ENCODE results near the gene ALDH3B2.
"Not testable (repeated sequence)": the region's sequence is repeated elsewhere in the genome, so short reads cannot be mapped to it uniquely, and the experiment has no call there.

Gene ALDH3B2

GRCh38 chr11:67662142-67662834 is 12.1 kb downstream of the ALDH3B2 start:
- no peak for DNase-seq (ENCODE audit: low read depth in 2 of 2)

GRCh38 chr11:67660752-67661151 is 13.7 kb downstream of the ALDH3B2 start:
- not testable (repeated sequence) for DNase-seq (ENCODE audit: low read depth in 2 of 2)

- DNase-seq (ENCODE audit: low read depth in 2 of 2): not testable (repeated sequence)
Measured at GRCh38 chr11:67659651-67660165, 14.7 kb downstream of the ALDH3B2 start.

GRCh38 chr11:67657300-67657699 is 17.1 kb downstream of the ALDH3B2 start:
- DNase-seq (ENCODE audit: low read depth in 2 of 2): no peak

- DNase-seq (ENCODE audit: low read depth in 2 of 2): no peak
Measured at GRCh38 chr11:67656278-67656922, 18.0 kb downstream of the ALDH3B2 start.

GRCh38 chr11:67654225-67654624 is 20.2 kb downstream of the ALDH3B2 start:
- DNase-seq (ENCODE audit: low read depth in 2 of 2): no peak

- no peak for DNase-seq (ENCODE audit: low read depth in 2 of 2)
Measured at GRCh38 chr11:67652965-67653845, 21.2 kb downstream of the ALDH3B2 start.

- no peak for DNase-seq (ENCODE audit: low read depth in 2 of 2)
Measured at GRCh38 chr11:67651976-67652781, 22.2 kb downstream of the ALDH3B2 start.

GRCh38 chr11:67649634-67650510 is 24.6 kb downstream of the ALDH3B2 start:
- DNase-seq (ENCODE audit: low read depth in 2 of 2): no peak

- no peak for DNase-seq (ENCODE audit: low read depth in 2 of 2)
Measured at GRCh38 chr11:67648796-67649613, 25.4 kb downstream of the ALDH3B2 start.

GRCh38 chr11:67648140-67648795 is 26.2 kb downstream of the ALDH3B2 start:
- peak; percentile 27 to 42 for DNase-seq (ENCODE audit: low read depth in 2 of 2)

GRCh38 chr11:67647471-67647870 is 27.0 kb downstream of the ALDH3B2 start:
- DNase-seq (ENCODE audit: low read depth in 2 of 2): no peak

GRCh38 chr11:67646535-67647336 is 27.7 kb downstream of the ALDH3B2 start:
- peak in 1 of 2 donors; percentile 18 for DNase-seq (ENCODE audit: low read depth in 2 of 2)

GRCh38 chr11:67645521-67646461 is 28.6 kb downstream of the ALDH3B2 start:
- DNase-seq (ENCODE audit: low read depth in 2 of 2): no peak

- no peak for DNase-seq (ENCODE audit: low read depth in 2 of 2)
Measured at GRCh38 chr11:67644472-67645418, 29.7 kb downstream of the ALDH3B2 start.

- no peak for DNase-seq (ENCODE audit: low read depth in 2 of 2)
Measured at GRCh38 chr11:67644042-67644441, 30.4 kb downstream of the ALDH3B2 start.
